ENCODE data around the gene ZNF302. TPM values are rescaled to one million over a fixed set of nuclear protein-coding genes. Genes with fewer than 3 reads are reported as not detected.

ZNF302 gene
- total and polyA plus RNA-seq, 7 experiments from 2014 or later, result 13.6 to 61.4 (median 25.3) TPM

- Histone ChIP-seq H3K36me3 (ENCODE audit: control insufficient read depth in 2 of 3, insufficient read depth in 3 of 3, low read length in 3 of 3) (no peaks in the 10 kb centered on the region), H3K4me1 (ENCODE audit: control insufficient read depth in 2 of 2, insufficient read depth in 2 of 2, low read length in 2 of 2) (no peaks in the 10 kb centered on the region), H3K27me3 (ENCODE audit: control insufficient read depth in 2 of 2, insufficient read depth in 2 of 2, low read length in 2 of 2) (no peaks in the 10 kb centered on the region), H3K9me3 (ENCODE audit: control insufficient read depth in 2 of 3, low read length in 3 of 3) (peaks cover 0 to 14% (median 4%) of the 10 kb centered on the region in 3 experiments), H3K27ac (ENCODE audit: low read depth, low read length) (no peak overlapping the region), H3K4me3 (ENCODE audit: low read length) (no peak overlapping the region)
- Mint-ChIP-seq H3K27ac (no peak overlapping the region), H3K27me3 (peaks cover 3 to 50% (median 18%) of the 10 kb centered on the region in 5 donors), H3K4me3 (no peak overlapping the region), H3K36me3 (peaks cover 4 to 19% (median 5%) of the 10 kb centered on the region in 5 donors), H3K9me3 (peaks cover 3 to 39% (median 17%) of the 10 kb centered on the region in 11 donors), H3K4me1 (peaks cover 0 to 6% (median 2%) of the 10 kb centered on the region in 7 donors)
- peak in 8 of 9 donors; percentile 41 to 79 (median 70) for DNase-seq
- ChIA-PET CTCF (interaction anchor here (0.5 to 5.4 kb wide), 6 partner anchors 9 to 340 kb away, joined by 3 to 54 read pairs (median 4); no protein-coding TSS in a partner anchor), POLR2A (no interaction called here)
- peak; percentile 67 for ATAC-seq
- intact Hi-C loops (cut with micrococcal nuclease), result loop anchor here (1.0 to 2.0 kb wide), 3 partner anchors 73 to 670 kb away; no protein-coding TSS in a partner anchor
These were observed 35.1 kb downstream of the ZNF302 start for GRCh38 chr19:34712395-34713261.

GRCh38 chr19:34713262-34713637 lies 35.8 kb downstream of the ZNF302 start:
- Histone ChIP-seq H3K4me1 (ENCODE audit: control insufficient read depth in 2 of 2, insufficient read depth in 2 of 2, low read length in 2 of 2) (no peaks in the 10 kb centered on the region), H3K27ac (ENCODE audit: low read depth, low read length) (no peak overlapping the region), H3K4me3 (ENCODE audit: low read length) (no peak overlapping the region), H3K36me3 (ENCODE audit: control insufficient read depth in 2 of 3, insufficient read depth in 3 of 3, low read length in 3 of 3) (no peaks in the 10 kb centered on the region), H3K9me3 (ENCODE audit: control insufficient read depth in 2 of 3, low read length in 3 of 3) (peaks cover 0 to 14% (median 4%) of the 10 kb centered on the region in 3 experiments), H3K27me3 (ENCODE audit: control insufficient read depth in 2 of 2, insufficient read depth in 2 of 2, low read length in 2 of 2) (no peaks in the 10 kb centered on the region)
- peaks cover 5 to 52% (median 18%) of the 10 kb centered on the region in 5 donors for H3K27me3 Mint-ChIP-seq
- H3K4me3 Mint-ChIP-seq, result no peak overlapping the region
- DNase-seq (no peak), ATAC-seq (no peak)
- peaks cover 4 to 19% (median 5%) of the 10 kb centered on the region in 5 donors for H3K36me3 Mint-ChIP-seq
- POLR2A ChIA-PET, result no interaction called here
- intact Hi-C loops (cut with micrococcal nuclease), result loop anchor here in 1 of 2 donors (2.0 kb wide), 1 partner anchor 670 kb away; no protein-coding TSS in a partner anchor
- CTCF ChIA-PET, result interaction anchor here (0.5 to 5.4 kb wide), 4 partner anchors 33 to 251 kb away, joined by 3 to 54 read pairs (median 5); no protein-coding TSS in a partner anchor
- H3K4me1 Mint-ChIP-seq, result peaks cover 0 to 6% (median 2%) of the 10 kb centered on the region in 7 donors
- no peak overlapping the region for H3K27ac Mint-ChIP-seq
- H3K9me3 Mint-ChIP-seq, result peaks cover 3 to 34% (median 16%) of the 10 kb centered on the region in 11 donors

GRCh38 chr19:34715357-34715756 lies 37.9 kb downstream of the ZNF302 start:
- H3K36me3 ChIP-seq (ENCODE audit: control insufficient read depth in 2 of 3, insufficient read depth in 3 of 3, low read length in 3 of 3), result no peaks in the 10 kb centered on the region
- intact Hi-C loops (cut with micrococcal nuclease), result no loop called here
- POLR2A ChIA-PET, result no interaction called here
- H3K27me3 Mint-ChIP-seq, result peaks cover 5 to 48% (median 16%) of the 10 kb centered on the region in 5 donors
- H3K4me1 ChIP-seq (ENCODE audit: control insufficient read depth in 2 of 2, insufficient read depth in 2 of 2, low read length in 2 of 2), result no peaks in the 10 kb centered on the region
- DNase-seq (no peak), ATAC-seq (no peak)
- no peak overlapping the region for H3K27ac ChIP-seq (ENCODE audit: low read depth, low read length)
- H3K4me3 Mint-ChIP-seq, result no peak overlapping the region
- no peak overlapping the region for H3K4me3 ChIP-seq (ENCODE audit: low read length)
- H3K9me3 ChIP-seq (ENCODE audit: control insufficient read depth in 2 of 3, low read length in 3 of 3), result peaks cover 0 to 14% (median 4%) of the 10 kb centered on the region in 3 experiments
- peaks cover 3 to 34% (median 16%) of the 10 kb centered on the region in 11 donors for H3K9me3 Mint-ChIP-seq
- no peak overlapping the region for H3K27ac Mint-ChIP-seq
- H3K4me1 Mint-ChIP-seq, result peaks cover 0 to 6% (median 2%) of the 10 kb centered on the region in 7 donors
- peaks cover 4 to 19% (median 5%) of the 10 kb centered on the region in 5 donors for H3K36me3 Mint-ChIP-seq
- CTCF ChIA-PET, result interaction anchor here (0.6 kb wide), 2 partner anchors 79 to 1502 kb away, joined by 3 read pairs; no protein-coding TSS in a partner anchor
- no peaks in the 10 kb centered on the region for H3K27me3 ChIP-seq (ENCODE audit: control insufficient read depth in 2 of 2, insufficient read depth in 2 of 2, low read length in 2 of 2)

- Mint-ChIP-seq H3K36me3 (peaks cover 0 to 5% (median 0%) of the 10 kb centered on the region in 5 donors), H3K27me3 (peaks cover 11 to 47% (median 25%) of the 10 kb centered on the region in 5 donors), H3K4me3 (no peak overlapping the region), H3K4me1 (peaks cover 0 to 2% (median 0%) of the 10 kb centered on the region in 7 donors), H3K27ac (no peak overlapping the region), H3K9me3 (no peaks in the 10 kb centered on the region)
- Histone ChIP-seq H3K36me3 (ENCODE audit: control insufficient read depth in 2 of 3, insufficient read depth in 3 of 3, low read length in 3 of 3) (no peaks in the 10 kb centered on the region), H3K4me1 (ENCODE audit: control insufficient read depth in 2 of 2, insufficient read depth in 2 of 2, low read length in 2 of 2) (no peaks in the 10 kb centered on the region), H3K27me3 (ENCODE audit: control insufficient read depth in 2 of 2, insufficient read depth in 2 of 2, low read length in 2 of 2) (no peaks in the 10 kb centered on the region), H3K4me3 (ENCODE audit: low read length) (no peak overlapping the region), H3K27ac (ENCODE audit: low read depth, low read length) (no peak overlapping the region), H3K9me3 (ENCODE audit: control insufficient read depth in 2 of 3, low read length in 3 of 3) (no peaks in the 10 kb centered on the region)
- intact Hi-C loops (cut with micrococcal nuclease), result no loop called here
- ChIA-PET POLR2A (no interaction called here), CTCF (interaction anchor here (1.6 kb wide), 1 partner anchor 10 kb away, joined by 4 read pairs; no protein-coding TSS in a partner anchor)
- no peak for DNase-seq
- ATAC-seq, result no peak
These were observed 44.9 kb downstream of the ZNF302 start for GRCh38 chr19:34722353-34722752.

GRCh38 chr19:34725400-34725799 lies 47.9 kb downstream of the ZNF302 start:
- Histone ChIP-seq H3K27ac (ENCODE audit: low read depth, low read length) (no peak overlapping the region), H3K36me3 (ENCODE audit: control insufficient read depth in 2 of 3, insufficient read depth in 3 of 3, low read length in 3 of 3) (no peaks in the 10 kb centered on the region), H3K27me3 (ENCODE audit: control insufficient read depth in 2 of 2, insufficient read depth in 2 of 2, low read length in 2 of 2) (no peaks in the 10 kb centered on the region), H3K4me1 (ENCODE audit: control insufficient read depth in 2 of 2, insufficient read depth in 2 of 2, low read length in 2 of 2) (no peaks in the 10 kb centered on the region), H3K9me3 (ENCODE audit: control insufficient read depth in 2 of 3, low read length in 3 of 3) (no peaks in the 10 kb centered on the region), H3K4me3 (ENCODE audit: low read length) (no peak overlapping the region)
- H3K4me1 Mint-ChIP-seq, result peaks cover 0 to 2% (median 0%) of the 10 kb centered on the region in 7 donors
- ChIA-PET POLR2A (no interaction called here), CTCF (interaction anchor here (0.7 kb wide), 1 partner anchor 222 kb away, joined by 3 read pairs; no protein-coding TSS in a partner anchor)
- peaks cover 0 to 9% (median 0%) of the 10 kb centered on the region in 5 donors for H3K36me3 Mint-ChIP-seq
- no peaks in the 10 kb centered on the region for H3K9me3 Mint-ChIP-seq
- ATAC-seq (no peak), DNase-seq (no peak)
- intact Hi-C loops (cut with micrococcal nuclease), result no loop called here
- H3K27ac Mint-ChIP-seq, result no peak overlapping the region
- no peak overlapping the region for H3K4me3 Mint-ChIP-seq
- peaks cover 11 to 48% (median 38%) of the 10 kb centered on the region in 5 donors for H3K27me3 Mint-ChIP-seq

- peaks cover 12 to 31% (median 25%) of the 10 kb centered on the region in 7 donors for H3K4me1 Mint-ChIP-seq
- peaks cover 4 to 12% (median 7%) of the 10 kb centered on the region in 11 donors for H3K9me3 Mint-ChIP-seq
- H3K36me3 Mint-ChIP-seq, result peaks cover 10 to 19% (median 11%) of the 10 kb centered on the region in 5 donors
- peak overlapping the region in 1 of 9 donors; percentile 26 for H3K27ac Mint-ChIP-seq
- no peak for DNase-seq
- intact Hi-C loops (cut with micrococcal nuclease), result loop anchor here (5.0 to 10.0 kb wide), 5 partner anchors 131 to 306 kb away; partner anchors contain the start of genes GRAMD1A (in 1 of the 2) and UBA2 (in 1 of the 2)
- no peak overlapping the region for H3K27ac ChIP-seq (ENCODE audit: low read depth, low read length)
- no peaks in the 10 kb centered on the region for H3K27me3 ChIP-seq (ENCODE audit: control insufficient read depth in 2 of 2, insufficient read depth in 2 of 2, low read length in 2 of 2)
- H3K4me1 ChIP-seq (ENCODE audit: control insufficient read depth in 2 of 2, insufficient read depth in 2 of 2, low read length in 2 of 2), result peaks cover 11 to 17% of the 10 kb centered on the region in 2 donors
- H3K27me3 Mint-ChIP-seq, result peaks cover 9 to 23% (median 20%) of the 10 kb centered on the region in 5 donors
- POLR2A ChIA-PET, result no interaction called here
- H3K4me3 Mint-ChIP-seq, result peak overlapping the region in 5 of 10 donors; percentile 5 to 66 (median 25)
- no peaks in the 10 kb centered on the region for H3K9me3 ChIP-seq (ENCODE audit: control insufficient read depth in 2 of 3, low read length in 3 of 3)
- no peak overlapping the region for H3K4me3 ChIP-seq (ENCODE audit: low read length)
- peaks cover 0 to 16% (median 0%) of the 10 kb centered on the region in 3 experiments for H3K36me3 ChIP-seq (ENCODE audit: control insufficient read depth in 2 of 3, insufficient read depth in 3 of 3, low read length in 3 of 3)
- CTCF ChIA-PET, result no interaction called here
- no peak for ATAC-seq
These were observed 53.7 kb downstream of the ZNF302 start for GRCh38 chr19:34731019-34731829.
